ENCODE measurements around the gene ITGB7.

Gene ITGB7

GRCh38 chr12:53207042-53207441 is at the start of gene ITGB7:
Gene ITGB7 (minus strand): TSS chr12:53207251. CDS start chr12:53200443, 6,808 bp downstream.
- DNase-seq: no peak

GRCh38 chr12:53255996-53256395 is 48.9 kb upstream of the ITGB7 start:
- DNase-seq: no peak

GRCh38 chr12:53254816-53255545 is 47.9 kb upstream of the ITGB7 start:
- no peak for DNase-seq

GRCh38 chr12:53253298-53253697 is 46.2 kb upstream of the ITGB7 start:
- no peak for DNase-seq

GRCh38 chr12:53252349-53252916 is 45.4 kb upstream of the ITGB7 start:
- peak in 4 of 56 donors; percentile 40 to 67 (median 46) for DNase-seq

GRCh38 chr12:53251477-53252348 is 44.7 kb upstream of the ITGB7 start:
- DNase-seq: peak in 55 of 56 donors; percentile 37 to 96 (median 74)

- no peak for DNase-seq
Observed at GRCh38 chr12:53245286-53245685, 38.2 kb upstream of the ITGB7 start.

GRCh38 chr12:53244337-53244736 is 37.3 kb upstream of the ITGB7 start:
- no peak for DNase-seq

- DNase-seq: no peak
Observed at GRCh38 chr12:53241623-53242412, 34.8 kb upstream of the ITGB7 start.

- DNase-seq: no peak
Observed at GRCh38 chr12:53239643-53240258, 32.7 kb upstream of the ITGB7 start.

GRCh38 chr12:53236443-53237111 is 29.5 kb upstream of the ITGB7 start:
- DNase-seq: no peak

- DNase-seq: no peak
Observed at GRCh38 chr12:53235742-53236442, 28.8 kb upstream of the ITGB7 start.

- DNase-seq: peak in 1 of 56 donors; percentile 25
Observed at GRCh38 chr12:53235164-53235563, 28.1 kb upstream of the ITGB7 start.

GRCh38 chr12:53234271-53234914 is 27.3 kb upstream of the ITGB7 start:
- peak in 3 of 56 donors; percentile 24 to 44 (median 37) for DNase-seq

- no peak for DNase-seq
Observed at GRCh38 chr12:53233671-53234121, 26.6 kb upstream of the ITGB7 start.

GRCh38 chr12:53232646-53233461 is 25.8 kb upstream of the ITGB7 start:
- DNase-seq: peak in 11 of 56 donors; percentile 21 to 58 (median 42)

GRCh38 chr12:53231921-53232645 is 25.0 kb upstream of the ITGB7 start, which contains the start of gene RARG:
Gene RARG (minus strand): TSS chr12:53232209. CDS start chr12:53227545, 4,664 bp downstream.
- peak in 25 of 56 donors; percentile 24 to 80 (median 41) for DNase-seq

All from amygdala (tissue), 56 donors.